ENCODE data around the gene CCDC179. TPM values are rescaled to one million over a fixed set of nuclear protein-coding genes. Genes with fewer than 3 reads are reported as not detected.

Gene CCDC179
- total and polyA plus RNA-seq, 12 donors = not detected

DNA sequence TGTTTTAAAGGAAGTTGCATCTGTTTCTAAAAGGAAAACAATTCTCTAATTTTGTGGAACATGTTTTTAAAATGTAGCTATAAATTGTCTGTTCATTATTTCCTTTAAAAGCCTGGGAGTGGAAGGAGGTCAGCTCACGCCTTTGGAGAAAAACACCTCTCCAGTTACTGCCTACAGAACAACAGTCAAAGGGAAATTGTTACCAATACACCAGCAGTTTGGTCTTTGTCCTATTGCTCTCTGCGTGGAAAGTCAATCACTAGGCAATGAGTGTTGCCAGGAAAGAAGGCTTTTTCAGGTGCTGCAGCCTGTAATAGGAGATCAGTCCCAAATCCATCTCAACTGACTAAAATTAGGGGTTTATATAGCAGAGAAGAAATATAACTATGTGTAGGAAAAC, 52.9 kb downstream of the CCDC179 start:
- Histone ChIP-seq H3K36me3 (peaks cover 0 to 8% (median 0%) of the 10 kb centered on the region in 9 donors), H3K4me3 (no peak overlapping the region), H3K27me3 (no peaks in the 10 kb centered on the region), H3K4me1 (peaks cover 8 to 34% (median 13%) of the 10 kb centered on the region in 9 donors), H3K27ac (peak overlapping the region in 6 of 10 donors; percentile 6 to 79 (median 51)), H3K9me3 (peaks cover 0 to 8% (median 0%) of the 10 kb centered on the region in 11 donors)
- intact Hi-C loops (cut with DNase I) = no loop called here
- ATAC-seq (peak in 3 of 8 donors; percentile 28 to 58 (median 56)), DNase-seq (no peak)
- 65 to 78% methylated on average over 2 of the region's 2 CpGs for WGBS, 2 donors
- TF ChIP-seq CTCF (IDR thresholded peaks at IDR 0.05) = no peak

- Histone ChIP-seq H3K27ac (no peak overlapping the region), H3K36me3 (no peaks in the 10 kb centered on the region), H3K4me1 (peaks cover 0 to 20% (median 2%) of the 10 kb centered on the region in 9 donors), H3K9me3 (no peaks in the 10 kb centered on the region), H3K27me3 (no peaks in the 10 kb centered on the region), H3K4me3 (no peak overlapping the region)
- intact Hi-C loops (cut with DNase I) = no loop called here
- no peak for ATAC-seq
- no peak for TF ChIP-seq CTCF (IDR thresholded peaks at IDR 0.05)
- DNase-seq = no peak
- 90 to 94% methylated on average over 4 of the region's 4 CpGs for WGBS, 2 donors
Observed at GRCh38 chr11:22802861-22803260, 57.4 kb downstream of the CCDC179 start.

GRCh38 chr11:22800482-22800881, 59.8 kb downstream of the CCDC179 start:
- no peaks in the 10 kb centered on the region for H3K27me3 ChIP-seq
- 78 to 80% methylated on average over 5 of the region's 5 CpGs for WGBS, 2 donors
- no peaks in the 10 kb centered on the region for H3K9me3 ChIP-seq
- no peak for DNase-seq
- H3K4me1 ChIP-seq = peaks cover 0 to 5% (median 0%) of the 10 kb centered on the region in 9 donors
- no peak for ATAC-seq
- no peak overlapping the region for H3K4me3 ChIP-seq
- intact Hi-C loops (cut with DNase I) = no loop called here
- no peaks in the 10 kb centered on the region for H3K36me3 ChIP-seq
- H3K27ac ChIP-seq = no peak overlapping the region
- no peak for TF ChIP-seq CTCF (IDR thresholded peaks at IDR 0.05)

DNA sequence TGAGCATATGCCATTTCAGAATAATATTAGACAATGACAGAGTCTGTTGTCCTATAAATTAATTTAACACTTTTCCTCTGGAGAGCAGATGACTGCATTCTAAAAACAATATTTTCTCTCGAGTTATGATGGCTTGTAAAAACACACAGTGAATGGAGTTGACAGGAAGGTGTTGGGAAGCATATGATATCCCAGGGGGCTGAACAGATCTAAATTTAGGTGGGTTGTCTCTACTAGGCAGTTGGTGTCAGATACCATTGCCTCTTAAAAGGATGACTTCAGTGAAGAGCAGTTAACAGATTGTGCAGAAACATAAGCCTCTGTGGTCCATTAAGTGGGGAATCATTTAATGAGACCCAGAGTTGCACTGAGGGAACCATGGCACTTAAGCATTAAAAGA, 61.4 kb downstream of the CCDC179 start:
- Histone ChIP-seq H3K9me3 (no peaks in the 10 kb centered on the region), H3K27me3 (no peaks in the 10 kb centered on the region), H3K27ac (no peak overlapping the region), H3K4me1 (peaks cover 0 to 5% (median 0%) of the 10 kb centered on the region in 9 donors), H3K4me3 (no peak overlapping the region), H3K36me3 (no peaks in the 10 kb centered on the region)
- intact Hi-C loops (cut with DNase I) = no loop called here
- DNase-seq = no peak
- ATAC-seq = no peak
- WGBS, 2 donors = 7 to 8% methylated on average over 1 of the region's 1 CpG
- TF ChIP-seq CTCF (IDR thresholded peaks at IDR 0.05) = no peak

Measured in heart right ventricle (tissue), 16 donors.